Pancreas (tissue), 10 donors: Measurements from ENCODE around the gene RAI2. TPM values are rescaled to one million over a fixed set of nuclear protein-coding genes. Genes with fewer than 3 reads are reported as not detected.

Experiments
- ATAC-seq, 4 donors: fragments of 200-7000 bp; cut with Tn5 transposase; one replicate each; pipeline versions ENCODE4 v1.8.0 to v1.9.1; 2020; ENCODE audit warnings: mild to moderate bottlenecking in 4 of 4, moderate library complexity in 4 of 4
- DNase-seq, 6 donors: peaks; one replicate each; pipeline ENCODE4 v3.0.0-alpha.2; 2020
- FAIRE-seq: peaks from 2 replicates; lab custom pipeline; 2012; peaks lifted over from hg19 to GRCh38; lab: Jason Lieb, UNC
- H3K27ac ChIP-seq, 4 donors: fragments of 200-600 bp; sonication (generic); 1 replicate in 3 of 4; 2 replicates in 1 of 4; pipeline versions ENCODE4 v1.5.0 to v1.8.0; 2020
- H3K27me3 ChIP-seq, 4 donors: fragments of 200-600 bp; one replicate each; pipeline ENCODE4 v1.8.0; 2021
- H3K36me3 ChIP-seq, 3 donors: fragments of 200-600 bp; sonication (generic) in 1 of 3; one replicate each; pipeline versions ENCODE4 v1.5.0 to v1.8.0; 2020 to 2021
- H3K4me1 ChIP-seq, 3 donors: fragments of 200-600 bp; one replicate each; pipeline ENCODE4 v1.8.0; 2021
- H3K4me3 ChIP-seq, 4 donors: fragments of 200-600 bp; sonication (generic) in 2 of 4; one replicate each; pipeline versions ENCODE4 v1.5.0 to v1.8.0; 2020 to 2021
- H3K9me3 ChIP-seq, 4 donors: fragments of 200-600 bp; one replicate each; pipeline ENCODE4 v1.8.0; 2021
- WGBS, 2 donors: extraction: QIAGEN DNeasy Blood & Tissue Kit; methylation state at CpG; one replicate each; pipeline ENCODE4 v1.1.7; 2013; 5-methylcytosine and 5-hydroxymethylcytosine counted together
- intact Hi-C, 3 donors: fragments of 100-400 bp; cut with DNase I; formaldehyde crosslinking; loops; one replicate each; pipeline versions ENCODE4 v1.11.1 to v1.14.2; 2022
- polyA plus RNA-seq, 2 donors: library from polyadenylated mRNA; stranded (reverse); fragments of 200-250 nt; gene quantifications; one replicate each; pipeline ENCODE4 v1.2.3, GENCODE V29; 2013
- total RNA-seq, 6 donors: library from RNA; stranded (reverse); fragmentation: NEBNext Ultra II Directional in 4 of 6; extraction: Animal tissue kit (Norgen Biotek cat#: 25700) in 4 of 6; gene quantifications; one replicate each; pipeline versions ENCODE4 v1.2.1 to v1.2.4, GENCODE V29; 2021 to 2023
- TF ChIP-seq, protein P1 (sequence below), 4 donors: fragments of 200-600 bp; sonication (generic) in 3 of 4; IDR thresholded peaks; one replicate each; pipeline versions ENCODE4 v1.5.0 to v1.8.0; 2021; ENCODE audit warnings: antibody characterized with exemption in 4 of 4
- donor health status: healthy with polysubstance abuse.
- donor health status: DM: no; HTN: no; CAD: no; lungs with moderate emphysema.
- donor health status: DM: no; HTN: no; CAD: no.
- donor health status: control.
- donor health status: control.
- donor health status: Bipolar disorder and iron deficiency.
- donor health status: DM: yes; HTN: yes; CAD: no.
- donor health status: DM: no; HTN: no; CAD: no.
- donor health status: DM: no; HTN: no; CAD: no.
- donor health status: DM: yes; HTN: yes; CAD: no.

RAI2 gene
- total and polyA plus RNA-seq, 8 donors, result 5.2 to 14.7 (median 7.2) TPM

DNA sequence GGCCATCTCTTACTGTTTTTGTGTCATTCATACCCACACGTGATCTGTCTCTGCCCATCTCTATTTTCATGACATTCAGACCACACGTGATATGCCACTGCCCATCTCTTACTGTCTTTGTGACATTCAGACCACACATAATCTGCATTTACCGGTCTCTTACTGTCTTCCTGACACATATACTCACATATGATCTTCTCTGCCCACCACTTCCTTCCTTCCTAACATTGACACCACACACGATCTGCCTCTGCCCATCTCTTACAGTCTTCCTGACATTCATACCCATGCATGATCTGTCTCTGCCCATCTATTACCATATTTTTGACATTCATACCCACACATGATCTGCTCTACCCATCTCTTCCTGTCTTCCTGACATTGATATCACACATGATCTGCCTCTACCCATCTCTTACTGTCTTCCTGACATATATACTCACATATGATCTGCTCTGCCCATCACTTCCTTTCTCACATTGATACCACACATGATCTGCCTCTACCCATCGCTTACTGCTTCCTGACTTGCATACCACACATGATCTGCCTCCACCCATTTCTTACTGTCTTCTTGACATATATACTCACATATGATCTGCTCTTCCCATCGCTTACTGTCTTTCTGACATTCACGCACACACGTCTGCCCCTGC is 87.7 kb downstream of the RAI2 start:
- no peak for ATAC-seq
- H3K27me3 ChIP-seq, result peaks cover 0 to 7% (median 2%) of the 10 kb centered on the region in 4 donors
- no peaks in the 10 kb centered on the region for H3K4me1 ChIP-seq
- WGBS, 2 donors, result 61 to 66% methylated on average over 8 of the region's 8 CpGs
- TF ChIP-seq, protein P1, sequence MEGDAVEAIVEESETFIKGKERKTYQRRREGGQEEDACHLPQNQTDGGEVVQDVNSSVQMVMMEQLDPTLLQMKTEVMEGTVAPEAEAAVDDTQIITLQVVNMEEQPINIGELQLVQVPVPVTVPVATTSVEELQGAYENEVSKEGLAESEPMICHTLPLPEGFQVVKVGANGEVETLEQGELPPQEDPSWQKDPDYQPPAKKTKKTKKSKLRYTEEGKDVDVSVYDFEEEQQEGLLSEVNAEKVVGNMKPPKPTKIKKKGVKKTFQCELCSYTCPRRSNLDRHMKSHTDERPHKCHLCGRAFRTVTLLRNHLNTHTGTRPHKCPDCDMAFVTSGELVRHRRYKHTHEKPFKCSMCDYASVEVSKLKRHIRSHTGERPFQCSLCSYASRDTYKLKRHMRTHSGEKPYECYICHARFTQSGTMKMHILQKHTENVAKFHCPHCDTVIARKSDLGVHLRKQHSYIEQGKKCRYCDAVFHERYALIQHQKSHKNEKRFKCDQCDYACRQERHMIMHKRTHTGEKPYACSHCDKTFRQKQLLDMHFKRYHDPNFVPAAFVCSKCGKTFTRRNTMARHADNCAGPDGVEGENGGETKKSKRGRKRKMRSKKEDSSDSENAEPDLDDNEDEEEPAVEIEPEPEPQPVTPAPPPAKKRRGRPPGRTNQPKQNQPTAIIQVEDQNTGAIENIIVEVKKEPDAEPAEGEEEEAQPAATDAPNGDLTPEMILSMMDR (IDR thresholded peaks at IDR 0.05), result no peak
- H3K9me3 ChIP-seq, result no peaks in the 10 kb centered on the region
- no peaks in the 10 kb centered on the region for H3K36me3 ChIP-seq
- no peak overlapping the region for H3K4me3 ChIP-seq
- no peak for DNase-seq
- H3K27ac ChIP-seq, result no peak overlapping the region
- FAIRE-seq, result no peak
- intact Hi-C loops, result no loop called here

DNA sequence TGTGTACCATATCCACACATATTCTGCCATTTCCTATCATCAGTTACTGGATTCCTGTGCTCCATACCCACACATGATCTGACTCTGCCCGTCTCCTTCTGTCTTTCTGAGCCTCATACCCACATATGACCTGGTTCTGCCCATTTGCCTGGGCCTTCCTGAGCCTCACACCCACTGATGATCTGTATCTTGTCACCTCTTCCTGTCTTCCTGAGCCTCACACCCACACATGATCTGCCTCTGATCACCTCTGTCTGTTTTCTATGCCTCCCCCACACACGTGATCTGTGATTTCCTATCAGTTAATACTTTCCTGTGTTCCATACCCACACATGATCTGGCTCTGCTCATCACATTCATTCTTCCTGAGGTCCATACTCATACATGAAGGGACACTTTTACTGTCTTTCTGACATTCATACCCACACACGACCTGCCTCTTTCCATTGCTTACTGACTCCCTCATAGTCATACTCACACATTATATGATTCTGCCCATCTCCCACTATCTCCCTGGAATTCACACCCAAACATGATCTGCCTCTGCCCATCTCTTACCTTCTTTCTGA is 91.3 kb downstream of the RAI2 start:
- intact Hi-C loops, result no loop called here
- FAIRE-seq (no peak), DNase-seq (no peak)

DNA sequence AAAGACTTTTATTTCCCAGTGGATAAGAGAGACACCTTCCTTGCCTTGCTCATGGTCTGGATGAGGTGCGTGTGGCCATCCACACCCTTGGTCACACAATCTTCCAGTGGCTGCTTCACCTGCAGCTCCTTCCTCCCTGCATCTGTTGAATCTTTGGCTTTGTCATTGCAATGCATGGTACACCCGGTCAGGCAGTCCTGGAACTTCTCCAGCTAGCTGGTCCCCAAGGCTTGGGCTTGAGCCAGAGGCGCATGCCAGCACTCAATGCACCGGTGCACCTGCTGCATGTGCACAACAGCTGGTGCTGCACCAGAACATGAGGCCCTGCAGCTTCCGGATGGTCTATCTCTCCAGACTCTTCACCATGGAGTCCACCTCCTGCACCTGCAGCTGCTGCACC is 92.1 kb downstream of the RAI2 start:
- no peaks in the 10 kb centered on the region for H3K36me3 ChIP-seq
- 36 to 41% methylated on average over 5 of the region's 5 CpGs for WGBS, 2 donors
- DNase-seq (peak in 1 of 6 donors; percentile 25), ATAC-seq (no peak), FAIRE-seq (no peak)
- no peaks in the 10 kb centered on the region for H3K9me3 ChIP-seq
- intact Hi-C loops, result no loop called here
- H3K27me3 ChIP-seq, result peaks cover 0 to 5% (median 2%) of the 10 kb centered on the region in 4 donors
- H3K4me1 ChIP-seq, result no peaks in the 10 kb centered on the region
- TF ChIP-seq, protein P1 (IDR thresholded peaks at IDR 0.05), result no peak
- no peak overlapping the region for H3K4me3 ChIP-seq
- no peak overlapping the region for H3K27ac ChIP-seq

More for the DNA sequence above, 91.3 kb downstream of the RAI2 start:
- no peak for ATAC-seq
- TF ChIP-seq, protein P1 (IDR thresholded peaks at IDR 0.05), result no peak
- WGBS, 2 donors, result 49 to 57% methylated on average over 3 of the region's 3 CpGs
- no peaks in the 10 kb centered on the region for H3K36me3 ChIP-seq
- H3K4me3 ChIP-seq, result no peak overlapping the region
- H3K27ac ChIP-seq, result no peak overlapping the region
- H3K9me3 ChIP-seq, result no peaks in the 10 kb centered on the region
- H3K27me3 ChIP-seq, result peaks cover 0 to 7% (median 2%) of the 10 kb centered on the region in 4 donors
- no peaks in the 10 kb centered on the region for H3K4me1 ChIP-seq

DNA sequence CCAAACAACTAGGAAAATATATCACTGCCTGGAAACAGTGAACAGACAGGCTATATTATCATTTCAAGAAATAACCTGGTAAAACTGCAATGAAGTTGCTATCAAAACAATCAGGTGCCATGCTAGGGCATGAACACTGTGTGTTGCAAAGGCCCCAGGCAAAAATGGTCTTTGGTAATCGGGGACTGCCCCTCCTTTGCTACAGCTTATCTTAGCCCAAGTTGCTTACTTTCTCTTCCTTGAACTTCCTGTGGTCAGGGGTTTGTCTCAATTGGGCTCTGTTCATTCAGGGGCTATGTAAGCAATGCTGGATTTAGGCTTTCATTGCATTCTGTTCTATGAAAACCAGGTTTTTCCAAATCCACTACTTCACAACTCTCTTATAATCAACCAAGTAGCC is 93.4 kb downstream of the RAI2 start:
- Histone ChIP-seq H3K9me3 (no peaks in the 10 kb centered on the region), H3K36me3 (no peaks in the 10 kb centered on the region), H3K27ac (no peak overlapping the region), H3K27me3 (peaks cover 0 to 3% (median 0%) of the 10 kb centered on the region in 4 donors), H3K4me3 (no peak overlapping the region), H3K4me1 (no peaks in the 10 kb centered on the region)
- FAIRE-seq (no peak), DNase-seq (no peak), ATAC-seq (no peak)
- intact Hi-C loops, result no loop called here
- TF ChIP-seq, protein P1 (IDR thresholded peaks at IDR 0.05), result no peak
- WGBS, 2 donors, result 22 to 36% methylated on average over 1 of the region's 1 CpG

DNA sequence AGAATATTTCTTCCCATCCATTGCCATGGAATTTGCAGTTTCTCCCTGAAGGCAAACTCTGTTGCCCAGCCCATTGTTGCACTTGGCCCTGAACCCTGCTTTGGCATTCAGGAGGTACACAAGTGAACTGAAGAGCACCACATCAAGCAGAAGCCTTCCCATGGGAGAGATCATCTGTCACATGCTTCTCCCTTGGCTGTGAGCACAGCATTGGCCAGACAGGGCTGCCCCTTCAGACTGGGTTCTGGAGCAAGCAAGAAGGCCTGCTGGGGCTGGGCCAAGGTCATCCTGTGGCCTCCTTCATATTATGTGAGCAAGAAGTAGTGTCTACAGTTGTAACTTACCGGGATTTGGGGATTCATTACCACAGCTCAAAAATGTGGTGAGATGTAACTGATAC is 101.1 kb downstream of the RAI2 start:
- no peaks in the 10 kb centered on the region for H3K36me3 ChIP-seq
- ATAC-seq (no peak), DNase-seq (no peak), FAIRE-seq (no peak)
- no peak overlapping the region for H3K27ac ChIP-seq
- H3K9me3 ChIP-seq, result no peaks in the 10 kb centered on the region
- TF ChIP-seq, protein P1 (IDR thresholded peaks at IDR 0.05), result no peak
- 70 to 80% methylated on average over 1 of the region's 1 CpG for WGBS, 2 donors
- H3K27me3 ChIP-seq, result no peaks in the 10 kb centered on the region
- H3K4me3 ChIP-seq, result no peak overlapping the region
- intact Hi-C loops, result no loop called here
- H3K4me1 ChIP-seq, result no peaks in the 10 kb centered on the region
